ENCODE measurements around the gene PLEKHG5.

The PLEKHG5 gene

DNA sequence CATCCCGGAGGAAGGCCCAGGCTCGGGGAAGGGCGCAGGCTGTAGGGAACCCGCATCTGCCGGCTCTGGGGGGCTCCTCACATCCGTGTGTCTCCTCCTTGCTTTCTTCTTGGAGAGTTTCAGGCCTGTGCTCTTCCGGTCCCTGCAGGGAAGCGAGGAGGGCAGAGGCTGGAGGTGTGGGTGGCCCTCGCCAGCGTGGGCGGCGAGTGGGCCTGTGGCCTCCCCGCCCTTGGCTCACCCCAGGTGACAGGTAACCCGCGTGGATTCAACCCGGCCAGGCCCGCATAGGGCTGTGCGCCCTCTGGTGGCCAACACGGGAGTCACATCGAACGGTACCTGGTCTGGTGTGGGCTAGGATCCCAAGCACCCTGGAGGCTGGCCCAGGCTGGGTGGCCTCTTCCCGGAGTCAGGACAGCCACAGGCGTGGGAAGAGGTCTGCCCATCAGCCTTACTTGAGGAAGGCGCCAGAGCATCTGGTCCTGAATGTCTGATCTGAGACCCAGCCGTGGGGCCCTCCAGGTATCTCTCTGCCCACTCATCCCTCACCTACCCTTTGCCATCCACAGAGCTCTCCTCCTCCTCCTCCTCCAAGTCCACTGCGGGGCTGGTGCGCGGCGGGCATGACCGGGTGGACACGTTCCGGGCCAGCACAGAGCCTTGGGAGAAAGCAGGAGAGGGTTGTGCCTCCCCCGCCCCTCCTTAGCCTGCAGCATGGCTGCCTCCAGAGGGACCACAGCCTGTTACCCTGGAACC is 15.9 kb downstream of the PLEKHG5 start:
- peak; percentile 34 for DNase-seq

DNA sequence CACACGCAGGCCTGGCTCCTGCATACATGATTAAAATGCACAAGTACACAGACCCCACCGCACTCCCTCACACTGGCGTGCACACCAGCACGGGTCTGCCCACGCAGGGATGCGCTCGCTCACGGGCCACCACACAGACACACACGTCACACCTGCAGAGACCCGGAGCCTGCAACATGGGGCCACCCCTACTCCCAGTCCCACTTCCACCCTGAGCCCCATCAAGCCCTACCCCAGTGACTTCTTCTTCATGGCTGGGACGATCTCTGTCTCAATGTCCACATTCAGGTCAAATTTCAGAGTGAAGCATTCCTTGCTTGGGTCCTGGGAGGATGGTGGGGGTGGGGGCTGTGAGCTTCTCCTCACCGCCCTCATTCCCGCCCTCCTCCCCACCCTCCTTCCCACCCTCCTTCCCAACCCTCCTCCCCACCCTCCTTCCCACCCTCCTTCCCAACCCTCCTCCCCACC is 16.6 kb downstream of the PLEKHG5 start:
- no peak for DNase-seq

DNA sequence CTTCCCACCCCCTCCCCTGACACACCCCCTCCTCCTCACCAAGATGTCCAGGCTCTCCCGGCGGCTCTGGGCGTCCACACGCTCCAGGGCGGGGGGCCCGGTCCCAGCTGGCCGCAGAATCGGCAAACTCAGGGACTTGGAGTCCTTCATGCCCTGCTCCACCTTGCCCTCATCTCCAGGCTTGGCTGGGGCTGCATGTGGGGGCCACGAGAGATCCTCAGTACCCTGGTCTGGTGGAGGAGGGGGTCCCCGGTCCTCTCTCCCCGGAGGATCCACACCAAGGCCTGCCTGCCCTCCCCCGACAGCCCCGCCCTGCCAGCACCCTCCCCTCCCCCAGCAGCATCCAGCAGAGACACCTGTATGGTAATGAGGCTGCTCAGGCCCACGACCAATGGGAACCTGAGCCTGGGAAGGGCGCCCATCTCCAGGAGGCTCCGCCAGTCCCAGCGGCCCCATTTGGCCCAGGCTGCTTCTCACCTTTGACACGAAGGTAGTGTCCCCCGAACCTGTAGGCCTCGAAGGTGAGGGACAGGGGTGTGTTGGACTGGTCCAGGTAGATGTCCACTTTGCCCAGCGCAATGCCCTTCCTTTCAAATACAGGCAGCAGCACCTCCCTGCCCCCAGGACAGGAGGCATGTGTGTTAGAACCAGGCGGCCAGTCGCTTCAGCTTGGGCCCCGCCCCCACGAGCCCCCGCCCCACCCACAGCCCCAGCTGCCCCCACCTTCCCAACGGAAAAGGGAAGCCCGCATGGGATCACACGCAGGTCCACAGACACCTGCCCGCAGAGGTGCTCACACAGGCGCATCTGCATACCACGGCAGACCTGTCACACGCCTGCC is 17.3 kb downstream of the PLEKHG5 start:
- peak; percentile 91 for DNase-seq

DNA sequence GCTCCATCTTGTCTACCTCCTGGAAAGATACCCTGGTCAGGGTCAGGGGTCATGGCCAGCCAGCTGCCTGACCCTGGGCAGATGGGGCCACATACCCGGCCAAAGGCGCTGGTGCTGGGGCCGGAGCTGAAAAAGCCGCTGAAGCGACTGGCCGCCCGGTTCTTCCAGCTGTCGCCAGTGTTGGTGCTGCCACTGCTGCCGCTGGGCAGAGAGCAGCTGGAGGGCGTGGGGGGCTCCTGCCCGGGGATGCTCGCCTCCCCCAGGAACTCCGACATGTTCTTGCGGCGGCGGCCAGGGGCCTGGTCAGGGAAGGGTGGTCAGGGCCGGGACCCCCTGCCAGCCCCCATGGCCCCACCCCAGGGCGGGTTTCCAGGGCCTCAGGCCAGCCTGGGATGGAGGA is 18.3 kb downstream of the PLEKHG5 start:
- no peak for DNase-seq

DNA sequence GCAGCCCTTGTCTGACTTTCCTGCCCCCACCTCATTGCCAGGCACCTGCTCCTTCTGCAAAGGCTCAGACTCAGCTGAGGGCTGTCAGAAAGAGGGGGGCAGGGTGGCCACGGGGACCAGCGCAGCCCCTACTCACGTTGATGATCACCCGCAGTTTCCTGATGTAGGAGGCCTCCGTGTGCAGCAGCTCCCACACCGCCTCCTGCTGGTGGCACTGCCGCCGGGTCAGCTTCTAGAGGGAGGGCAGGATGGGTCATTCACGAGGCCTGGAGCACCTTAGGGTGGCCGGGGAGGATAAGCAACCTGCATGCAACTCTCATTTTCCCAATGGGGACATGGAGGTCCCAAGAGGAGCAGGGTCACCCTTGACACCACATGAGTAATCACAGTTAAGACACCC is 19.1 kb downstream of the PLEKHG5 start:
- DNase-seq = no peak

DNA sequence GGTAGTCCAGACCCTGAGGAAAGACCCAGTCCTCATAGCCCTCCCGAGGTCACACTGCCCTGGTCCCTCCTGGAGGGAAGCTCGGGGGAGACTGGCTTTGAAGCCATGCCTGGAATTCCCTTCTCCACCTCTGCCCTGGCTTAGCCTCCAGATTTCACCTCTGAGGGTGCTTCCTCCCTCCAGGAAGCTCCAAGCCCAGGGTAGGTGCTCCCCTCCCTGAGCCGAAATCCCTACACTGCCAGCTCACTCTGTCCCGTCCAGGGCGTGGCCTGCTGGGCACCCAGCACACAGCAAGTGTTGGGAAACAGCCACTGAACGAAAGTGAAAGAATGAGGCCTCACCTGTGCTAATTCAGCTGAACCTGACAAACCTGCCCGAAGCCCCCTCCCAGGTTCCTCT is 19.5 kb downstream of the PLEKHG5 start:
- DNase-seq = no peak

DNA sequence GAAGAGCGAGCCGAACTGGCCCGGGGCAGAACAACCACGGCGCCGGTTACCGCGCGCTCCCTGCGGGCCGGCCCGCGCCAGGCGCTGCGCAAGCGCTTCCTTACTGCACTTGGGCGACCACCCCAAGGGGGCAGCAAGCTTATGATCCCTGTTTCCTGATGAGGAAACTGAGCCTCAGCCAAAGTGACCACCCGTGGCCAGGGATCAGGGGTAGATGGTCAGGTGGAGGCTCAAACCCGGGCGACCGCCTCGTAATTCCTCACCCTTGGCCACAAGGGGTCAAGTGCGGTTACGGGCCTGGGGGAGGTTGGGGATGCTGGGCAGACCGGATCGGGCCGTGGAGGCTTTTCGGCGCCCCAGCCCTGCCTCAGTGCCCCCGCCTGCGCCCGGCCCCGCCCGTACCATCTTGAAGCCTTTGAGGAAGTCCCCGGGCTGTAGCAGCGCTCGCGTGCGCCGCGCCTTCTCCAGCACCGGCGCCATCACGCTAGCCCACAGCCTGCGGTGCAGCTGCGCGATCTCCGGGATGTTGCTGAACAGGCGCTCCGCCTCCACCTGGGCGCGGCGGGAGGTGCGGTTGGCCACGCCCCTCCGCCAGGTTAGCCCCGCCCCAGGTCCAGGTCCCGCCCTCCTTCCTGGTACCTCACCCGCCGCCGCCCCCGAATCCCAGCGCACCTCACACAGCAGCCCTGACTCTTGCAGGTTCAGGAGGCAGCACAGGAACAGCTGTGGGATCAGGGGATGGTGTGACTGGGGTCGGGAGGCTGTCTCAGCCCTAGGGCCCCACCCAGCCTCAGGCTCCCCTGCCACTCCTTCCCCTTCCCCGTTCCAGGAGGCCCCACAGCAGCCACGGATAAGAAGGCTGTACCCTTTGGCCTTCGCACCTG is 20.1 kb downstream of the PLEKHG5 start:
- DNase-seq = no peak

DNA sequence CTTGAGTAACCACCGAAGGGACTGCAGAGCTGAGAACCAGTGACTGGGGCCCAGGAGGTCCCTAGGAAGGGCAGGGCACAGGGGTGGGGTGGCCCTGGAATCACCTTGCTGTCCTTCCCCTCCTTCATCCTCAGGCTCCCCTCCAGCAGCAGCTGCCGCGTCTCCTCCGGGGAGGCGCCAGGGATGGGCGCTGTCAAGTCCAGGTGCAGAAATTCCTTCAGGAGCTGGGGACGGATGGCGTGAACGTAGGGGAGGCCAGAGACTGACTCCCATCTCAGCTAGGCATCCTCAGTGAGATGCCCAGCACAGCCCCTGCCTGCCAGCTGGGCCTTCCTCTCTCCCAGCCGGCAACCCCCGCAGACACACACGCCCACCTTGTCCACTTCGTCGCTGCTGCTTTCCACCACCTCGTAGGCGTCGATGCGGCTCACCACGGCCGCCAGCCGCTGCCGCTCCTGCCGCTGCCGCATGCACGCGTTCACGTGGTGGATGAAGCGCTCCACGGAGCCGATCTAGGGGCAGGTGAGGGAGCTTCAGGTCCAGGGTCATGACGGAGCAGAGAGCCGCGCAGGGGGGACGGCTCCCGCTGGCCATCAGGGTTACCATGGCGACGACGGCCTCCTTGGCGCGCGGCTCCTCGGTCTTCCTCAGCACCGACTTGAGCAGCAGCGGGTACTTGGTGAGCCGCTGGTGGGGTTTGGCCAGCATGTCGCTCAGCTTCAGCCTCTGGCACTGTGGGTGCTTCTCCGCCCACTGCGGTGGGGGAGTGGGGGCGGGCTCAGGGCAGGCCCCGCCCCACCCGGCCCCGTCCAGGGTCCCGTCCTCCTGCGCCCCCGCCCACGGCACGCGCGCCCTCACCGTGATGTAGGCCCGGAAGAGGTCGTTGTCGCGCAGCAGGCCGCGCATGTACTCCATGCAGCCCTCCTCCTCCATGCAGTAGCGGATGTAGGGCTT is 21.1 kb downstream of the PLEKHG5 start:
- no peak for DNase-seq

DNA sequence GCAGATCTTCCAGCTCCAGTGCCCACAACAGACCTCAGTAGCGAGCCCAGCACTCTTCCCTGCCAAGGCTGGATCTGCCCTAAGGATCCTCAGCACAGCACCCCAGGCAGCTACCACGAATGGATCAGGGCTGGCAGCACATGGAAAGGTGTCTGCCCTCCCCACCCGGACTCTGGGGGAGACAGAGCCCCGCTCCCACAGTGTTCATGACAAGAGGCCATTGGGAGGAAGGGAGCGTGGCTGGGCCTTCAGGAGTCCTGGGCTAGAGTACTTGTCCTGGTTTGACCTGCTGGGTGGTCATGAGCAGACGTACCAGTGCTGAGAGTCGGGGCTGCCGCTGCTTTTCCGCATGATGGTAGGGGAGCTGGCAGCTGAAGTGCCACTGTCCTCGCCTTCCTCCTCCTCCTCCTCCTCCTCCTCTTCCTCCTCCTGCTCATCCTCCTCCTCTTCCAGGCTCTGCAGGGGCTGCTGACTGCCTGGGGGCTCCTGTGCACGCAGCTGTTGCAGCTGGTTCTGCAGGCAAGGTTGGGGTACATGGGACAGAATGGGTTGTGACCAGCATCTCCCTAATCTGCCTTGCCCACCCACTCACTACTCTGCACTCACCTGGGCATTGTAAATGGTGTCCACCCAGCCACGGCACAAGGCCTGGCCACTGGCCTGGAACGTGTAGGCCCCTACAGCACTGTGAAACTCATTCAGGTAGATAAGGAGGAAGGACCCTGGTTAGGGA is 22.6 kb downstream of the PLEKHG5 start:
- no peak for DNase-seq

DNA sequence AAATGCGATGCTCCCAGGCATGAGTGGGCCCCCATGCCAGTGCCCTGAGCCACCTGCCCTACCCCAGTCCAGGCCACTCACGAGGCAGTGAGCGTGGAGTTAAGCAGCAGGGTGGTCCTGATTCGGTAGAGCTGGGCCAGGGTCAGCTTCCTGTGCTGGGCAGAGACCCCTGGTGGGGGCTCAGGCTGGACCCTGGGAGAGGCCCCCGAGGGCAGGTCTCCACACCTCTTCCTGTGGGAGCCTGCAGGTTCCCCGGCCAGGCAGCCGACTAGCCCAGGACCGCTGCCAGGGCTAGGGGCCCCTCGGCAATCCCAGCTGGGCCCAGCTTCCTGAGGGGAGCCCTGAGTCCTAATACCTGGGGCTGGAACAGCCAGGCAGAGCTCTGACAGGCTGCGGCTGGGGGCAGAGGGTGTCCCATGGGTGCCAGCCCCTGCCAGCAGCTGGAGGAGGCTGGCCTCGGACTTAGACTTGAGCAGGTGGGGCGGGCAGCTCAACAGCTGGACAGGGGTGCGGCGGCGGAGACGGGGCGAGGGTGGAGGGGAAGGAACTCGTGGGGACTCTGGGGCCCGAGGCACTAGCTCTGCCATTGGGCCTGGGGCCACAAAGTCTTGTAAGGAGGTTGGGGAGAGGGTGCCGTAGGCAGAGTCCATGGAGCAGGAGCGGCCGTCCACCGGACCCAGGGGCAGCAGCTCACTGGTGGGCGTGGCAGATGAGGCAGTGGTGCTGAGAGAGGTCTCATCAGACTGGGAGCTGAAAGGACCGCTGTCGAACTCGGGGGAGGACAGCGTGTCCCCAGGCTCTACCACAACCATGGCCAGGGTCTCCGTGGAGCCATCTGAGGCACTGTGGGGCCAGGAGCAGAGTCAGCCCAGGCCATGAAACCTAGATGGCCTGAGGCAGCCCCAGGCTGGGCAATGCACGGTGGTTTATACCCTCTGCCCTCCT is 23.5 kb downstream of the PLEKHG5 start:
- no peak for DNase-seq

DNA sequence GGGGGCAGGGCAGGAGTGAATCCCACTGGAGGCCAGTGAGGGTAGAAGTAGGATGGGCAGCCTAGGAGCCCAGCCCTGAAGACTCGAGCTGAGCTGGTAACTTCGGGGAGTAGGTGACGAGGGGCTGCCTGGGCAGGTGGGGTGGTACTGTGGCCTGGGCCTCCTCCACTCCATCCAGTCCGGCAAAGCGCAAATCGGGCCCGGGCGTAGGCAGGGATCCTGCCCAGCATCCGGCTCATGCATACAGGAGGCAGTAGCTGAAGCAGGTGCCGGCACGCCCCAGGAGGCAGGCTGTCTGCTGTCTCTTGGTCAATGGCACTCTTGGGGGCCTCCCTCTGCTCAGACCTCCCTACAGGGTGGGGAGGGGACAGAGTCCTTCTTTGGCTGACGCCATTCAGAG is 24.2 kb downstream of the PLEKHG5 start:
- no peak for DNase-seq

DNA sequence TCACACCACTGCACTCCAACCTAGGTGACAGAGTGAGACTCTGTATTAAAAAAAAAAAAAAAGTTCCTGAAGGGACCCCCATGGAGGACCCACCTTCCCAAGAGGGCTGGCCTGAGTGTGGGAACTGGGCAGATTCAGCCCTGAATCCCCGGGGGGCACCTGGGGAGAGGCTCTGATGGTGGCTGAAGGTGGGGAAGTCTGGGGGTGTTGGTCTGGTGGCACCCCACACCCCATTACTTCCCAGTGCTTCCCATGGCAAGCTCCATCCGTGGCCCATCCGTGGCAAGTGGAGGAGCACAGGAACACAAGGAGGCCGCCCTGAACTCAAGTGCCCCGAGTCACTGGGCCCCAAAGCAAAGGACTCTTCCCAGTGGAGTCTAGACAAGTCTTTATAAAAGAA is 24.7 kb downstream of the PLEKHG5 start:
- no peak for DNase-seq

DNA sequence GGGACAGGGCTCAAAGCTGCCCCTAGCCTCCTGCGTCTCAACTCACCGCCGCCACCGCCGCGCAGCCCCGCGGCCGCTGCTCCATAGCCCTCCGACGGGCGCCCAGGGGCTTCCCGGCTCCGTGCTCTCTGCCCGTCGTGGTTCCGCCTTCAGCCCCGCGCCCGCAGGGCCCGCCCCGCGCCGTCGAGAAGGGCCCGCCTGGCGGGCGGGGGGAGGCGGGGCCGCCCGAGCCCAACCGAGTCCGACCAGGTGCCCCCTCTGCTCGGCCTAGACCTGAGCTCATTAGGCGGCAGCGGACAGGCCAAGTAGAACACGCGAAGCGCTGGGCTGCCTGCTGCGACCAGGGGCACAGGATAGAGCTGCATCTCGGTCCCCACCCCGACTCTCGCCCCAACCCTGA is 25.4 kb downstream of the PLEKHG5 start, which contains the start of gene TNFRSF25:
TSS of gene TNFRSF25 (minus strand) at position 151 of the 400 bp plus-strand sequence. CDS start at position 85, 66 bp downstream.
- no peak for DNase-seq

DNA sequence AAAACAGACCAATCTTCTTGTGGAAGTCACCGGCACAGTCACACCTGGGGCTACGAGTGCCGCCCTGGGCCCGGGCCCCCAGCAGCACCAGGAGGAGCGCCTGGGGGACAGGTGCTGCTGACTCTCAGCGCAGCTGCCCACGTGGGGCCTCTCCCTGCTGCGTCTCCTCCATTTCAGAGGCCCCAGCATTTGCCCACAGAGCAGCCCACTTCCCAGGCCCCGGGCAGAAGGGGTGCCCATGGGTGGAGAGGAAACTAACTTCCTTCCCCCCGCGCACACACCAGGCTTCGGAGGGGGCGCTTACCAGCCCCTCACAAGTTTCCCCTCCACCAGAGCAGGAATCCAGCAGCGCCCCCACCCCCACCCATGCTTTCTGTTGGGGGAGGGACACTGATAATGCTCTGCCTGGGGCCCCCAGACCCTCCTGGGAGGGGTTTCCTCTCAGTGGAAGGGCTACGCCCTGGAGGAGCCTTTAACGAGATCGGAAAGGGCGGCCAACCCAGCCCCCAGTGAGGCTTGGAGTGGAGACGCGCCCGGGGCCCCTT is 25.9 kb downstream of the PLEKHG5 start:
- no peak for DNase-seq

DNA sequence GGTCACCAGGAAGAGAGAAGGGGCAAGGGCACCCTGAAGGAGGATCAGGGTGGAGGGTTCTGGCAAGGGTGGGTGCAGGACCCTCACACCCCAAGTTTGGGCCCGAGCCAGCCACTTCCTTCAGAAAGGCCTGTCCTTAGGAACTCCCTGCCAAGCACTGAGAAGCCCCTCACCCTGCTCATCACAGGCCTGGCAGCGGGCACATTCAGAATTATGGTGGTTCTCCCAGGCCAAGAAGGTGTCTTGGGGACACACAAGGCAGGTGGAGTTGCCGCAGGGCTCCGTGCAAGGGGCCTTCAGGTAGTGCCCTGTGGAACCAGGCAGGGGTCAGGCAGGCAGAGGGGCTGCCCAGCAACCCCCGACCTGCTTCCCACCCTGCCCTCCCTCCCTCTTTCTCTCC is 26.6 kb downstream of the PLEKHG5 start:
- no peak for DNase-seq

DNA sequence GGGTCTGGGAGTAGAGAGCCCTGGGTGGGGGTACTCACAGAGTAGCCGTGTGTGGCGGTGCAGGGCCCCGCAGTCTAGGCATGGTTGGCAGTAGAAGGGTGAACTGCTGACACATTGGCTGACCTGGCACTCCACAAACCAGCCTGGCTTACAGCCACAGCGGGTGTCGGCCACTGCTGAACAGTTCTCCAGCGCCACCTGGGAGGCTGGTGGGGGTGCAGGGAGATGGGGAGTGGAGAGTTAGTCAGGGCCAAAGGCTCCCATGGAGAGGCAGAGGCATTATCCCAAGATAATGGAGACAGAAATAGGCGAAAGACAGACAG is 27.0 kb downstream of the PLEKHG5 start:
- DNase-seq = no peak

DNA sequence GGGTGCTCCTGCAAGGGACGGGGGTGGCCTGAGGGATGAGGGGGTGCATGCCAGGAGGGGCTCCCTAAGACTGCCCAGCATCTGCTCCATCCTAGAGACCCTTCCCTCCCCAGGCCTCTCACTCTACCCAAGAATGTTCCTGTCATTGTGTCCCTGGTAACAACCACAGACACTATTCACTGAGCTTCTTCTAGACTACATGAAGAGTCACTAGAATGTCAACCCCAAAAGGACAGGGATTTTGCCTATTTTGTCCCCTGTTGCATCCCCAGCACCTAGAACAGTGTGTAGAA is 28.4 kb downstream of the PLEKHG5 start:
- DNase-seq = no peak

DNA sequence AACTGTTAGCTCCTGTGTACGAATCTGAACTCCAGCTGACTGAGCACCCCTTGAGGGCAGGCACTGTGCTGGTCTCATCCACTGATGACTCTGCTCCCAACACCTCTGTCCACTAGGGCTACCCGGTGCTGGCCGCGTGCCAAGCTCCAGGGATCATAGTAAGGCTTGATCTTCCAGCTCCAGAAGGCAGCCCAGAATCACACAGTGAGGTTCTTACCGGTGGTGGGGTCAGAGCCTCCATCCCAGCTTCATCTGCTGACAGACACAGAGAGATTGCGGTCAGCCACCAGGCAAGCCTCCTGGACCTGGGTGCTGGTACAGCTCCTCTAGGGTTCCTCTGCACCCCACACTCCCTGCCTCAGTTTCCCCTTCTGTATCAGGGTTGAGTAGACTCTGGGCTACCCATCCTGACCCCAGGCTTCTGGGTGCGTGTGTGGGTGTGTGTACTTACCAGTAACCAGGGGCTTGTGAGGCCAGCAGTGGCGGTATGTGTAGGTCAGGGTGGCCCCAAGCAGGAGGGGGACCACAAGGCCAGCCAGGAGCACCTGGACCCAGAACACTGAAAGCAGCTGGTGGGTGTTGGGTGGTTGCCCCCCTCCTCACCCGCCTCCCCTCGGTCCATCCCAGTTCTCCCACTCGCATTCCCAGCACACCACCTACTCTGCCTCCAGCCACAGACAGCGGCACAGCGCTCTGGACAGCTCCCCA is 28.9 kb downstream of the PLEKHG5 start:
- DNase-seq = no peak
